HG03039 (cell line): ENCODE data around the gene SORCS2.
"Not testable (repeated sequence)": the region's sequence is repeated elsewhere in the genome, so short reads cannot be mapped to it uniquely, and the experiment has no call there.

Experiments
- ATAC-seq: cut with Tn5 transposase; IDR thresholded peaks from one replicate; pipeline ENCODE4 v1.9.1; 2021; ENCODE audit warnings: mild to moderate bottlenecking, moderate library complexity; ENCODE audit not compliant: unreplicated experiment

Gene SORCS2

GRCh38 chr4:7159923-7160322 is 32.4 kb upstream of the SORCS2 start:
- ATAC-seq: no peak

GRCh38 chr4:7160439-7160838 is 31.9 kb upstream of the SORCS2 start:
- no peak for ATAC-seq

GRCh38 chr4:7160951-7161440 is 31.3 kb upstream of the SORCS2 start:
- ATAC-seq: no peak

GRCh38 chr4:7161721-7162214 is 30.6 kb upstream of the SORCS2 start:
- no peak for ATAC-seq

- ATAC-seq: not testable (repeated sequence)
Observed at GRCh38 chr4:7165056-7165873, 27.1 kb upstream of the SORCS2 start.

- no peak for ATAC-seq
Observed at GRCh38 chr4:7165874-7166201, 26.5 kb upstream of the SORCS2 start.

GRCh38 chr4:7166237-7166636 is 26.1 kb upstream of the SORCS2 start:
- no peak for ATAC-seq

GRCh38 chr4:7166981-7167700 is 25.2 kb upstream of the SORCS2 start:
- ATAC-seq: no peak

GRCh38 chr4:7167706-7168105 is 24.6 kb upstream of the SORCS2 start:
- ATAC-seq: no peak

GRCh38 chr4:7168106-7168505 is 24.2 kb upstream of the SORCS2 start:
- no peak for ATAC-seq

- ATAC-seq: no peak
Observed at GRCh38 chr4:7169134-7169533, 23.2 kb upstream of the SORCS2 start.

- ATAC-seq: no peak
Observed at GRCh38 chr4:7170012-7170411, 22.3 kb upstream of the SORCS2 start.

GRCh38 chr4:7171191-7171900 is 21.0 kb upstream of the SORCS2 start:
- ATAC-seq: no peak

- ATAC-seq: no peak
Observed at GRCh38 chr4:7172508-7172907, 19.8 kb upstream of the SORCS2 start.

GRCh38 chr4:7172946-7173345 is 19.4 kb upstream of the SORCS2 start:
- ATAC-seq: no peak

- no peak for ATAC-seq
Observed at GRCh38 chr4:7173841-7174449, 18.4 kb upstream of the SORCS2 start.

- ATAC-seq: no peak
Observed at GRCh38 chr4:7179158-7179557, 13.2 kb upstream of the SORCS2 start.

GRCh38 chr4:7180938-7181337 is 11.4 kb upstream of the SORCS2 start:
- ATAC-seq: no peak

- ATAC-seq: no peak
Observed at GRCh38 chr4:7182616-7183015, 9.7 kb upstream of the SORCS2 start.

GRCh38 chr4:7183161-7183560 is 9.2 kb upstream of the SORCS2 start:
- no peak for ATAC-seq
